Endodermal cell (in vitro differentiated cells): Measurements from ENCODE around the gene PUS3. TPM values are rescaled to one million over a fixed set of nuclear protein-coding genes. Genes with fewer than 3 reads are reported as not detected.
A peak's percentile ranks its signal among the peaks of the same experiment; 100 is the strongest.

ENCODE experiments used
- DNase-seq: peaks from one replicate; pipeline ENCODE4 v3.0.0-alpha.2; 2017
- H3K27ac ChIP-seq: 2 replicates; pipeline ENCODE4 v1.5.1; 2013; ENCODE audit warnings: mild to moderate bottlenecking, low read depth, low read length, moderate library complexity
- H3K27me3 ChIP-seq: 2 replicates; pipeline ENCODE4 v1.6.1; 2013; ENCODE audit warnings: mild to moderate bottlenecking, low read length, moderate library complexity; ENCODE audit not compliant: insufficient read depth, control insufficient read depth, poor library complexity, severe bottlenecking
- H3K36me3 ChIP-seq: 2 replicates; pipeline ENCODE4 v1.7.0; 2013; ENCODE audit warnings: mild to moderate bottlenecking, low read length, moderate library complexity; ENCODE audit not compliant: control insufficient read depth, insufficient read depth
- H3K4me1 ChIP-seq: one replicate; pipeline ENCODE4 v1.7.0; 2013; ENCODE audit warnings: low read length; ENCODE audit not compliant: control insufficient read depth, insufficient read depth
- H3K4me3 ChIP-seq: 2 replicates; pipeline ENCODE4 v1.5.1; 2013; ENCODE audit warnings: mild to moderate bottlenecking, low read length, moderate library complexity
- H3K9ac ChIP-seq: 2 replicates; pipeline ENCODE4 v1.6.1; 2013; ENCODE audit warnings: mild to moderate bottlenecking, low read length, moderate library complexity; ENCODE audit not compliant: poor library complexity, severe bottlenecking; ENCODE audit errors: extremely low read depth
- H3K9me3 ChIP-seq: 2 replicates; pipeline ENCODE4 v1.6.1; 2013; ENCODE audit warnings: mild to moderate bottlenecking, low read length, moderate library complexity; ENCODE audit not compliant: control insufficient read depth
- H3K27ac Mint-ChIP-seq: 2 replicates; pipeline ENCODE4 v1.8.0; 2020; ENCODE audit warnings: mixed read lengths
- H3K27me3 Mint-ChIP-seq: 2 replicates; pipeline ENCODE4 v1.8.0; 2021; ENCODE audit warnings: mild to moderate bottlenecking, mixed read lengths; ENCODE audit not compliant: insufficient read depth
- H3K36me3 Mint-ChIP-seq: 2 replicates; pipeline ENCODE4 v1.8.0; 2020; ENCODE audit warnings: low read depth, mixed read lengths
- H3K4me1 Mint-ChIP-seq: 2 replicates; pipeline ENCODE4 v1.8.0; 2020; ENCODE audit warnings: mixed read lengths
- H3K4me3 Mint-ChIP-seq: 2 replicates; pipeline ENCODE4 v1.8.0; 2020; ENCODE audit warnings: mild to moderate bottlenecking, moderate library complexity, mixed read lengths
- H3K9me3 Mint-ChIP-seq: 2 replicates; pipeline ENCODE4 v1.8.0; 2020; ENCODE audit warnings: mild to moderate bottlenecking, mixed read lengths
- CTCF ChIP-seq: fragments of 200-600 bp; sonication (generic); conservative IDR thresholded peaks from 2 replicates; pipeline ENCODE4 v1.5.0; 2021; ENCODE audit warnings: antibody characterized with exemption, mild to moderate bottlenecking
- WGBS, 2 experiments: methylation state at CpG; one replicate each; pipeline versions ENCODE4 v1.1.5 to v1.1.7; 2013; ENCODE audit warnings: missing lambda C conversion rate in 2 of 2, mixed read lengths in 1 of 2; ENCODE audit not compliant: insufficient coverage in 1 of 2, insufficient read length in 1 of 2; 5-methylcytosine and 5-hydroxymethylcytosine counted together
- total RNA-seq, 2 donors: library from RNA; stranded (reverse); fragmentation: NEBNext Ultra II Directional in 1 of 2; extraction: Animal tissue kit (Norgen Biotek cat#: 25700) in 1 of 2; gene quantifications; 2 replicates in 1 of 2; 3 replicates in 1 of 2; pipeline ENCODE4 v1.2.1, GENCODE V29; 2021

Gene PUS3
- total RNA-seq, 2 donors from 2014 or later = 12.6 to 13.7 TPM

DNA sequence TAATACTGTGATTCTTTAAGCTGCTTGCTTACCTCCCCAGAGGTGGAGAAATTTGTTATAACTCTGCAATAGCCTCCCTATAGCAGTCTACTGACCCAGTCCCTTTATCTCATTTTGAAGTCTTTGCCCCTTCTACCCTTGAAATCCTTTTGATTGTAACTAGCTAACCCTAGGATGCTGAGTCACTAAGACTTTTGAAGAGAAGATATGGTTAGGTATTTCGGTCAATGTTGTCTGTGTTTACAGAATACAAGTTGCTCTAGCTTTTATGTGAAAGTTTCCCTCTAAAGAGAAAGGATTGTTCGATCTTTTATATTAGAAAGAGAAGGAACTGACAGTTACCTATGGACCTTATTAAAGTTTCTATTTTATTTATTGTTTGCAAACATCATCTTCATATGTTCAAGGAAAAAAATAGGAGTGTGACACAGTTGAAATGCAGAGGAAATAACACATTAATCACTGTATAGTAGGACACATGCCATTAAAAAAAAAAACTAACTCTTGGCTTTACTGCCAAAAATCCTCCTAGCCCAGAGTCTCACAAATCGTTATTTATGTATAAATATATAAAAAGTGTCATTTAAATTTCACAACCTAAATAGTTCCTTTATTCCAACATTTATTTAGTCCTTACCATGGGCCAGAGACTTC, 12.4 kb downstream of the PUS3 start:
- no peak for DNase-seq
- peak overlapping the region; percentile 56 for H3K27ac Mint-ChIP-seq
- peaks cover 11% of the 10 kb centered on the region for H3K4me1 Mint-ChIP-seq
- peaks cover 14% of the 10 kb centered on the region for H3K27me3 Mint-ChIP-seq
- Histone ChIP-seq H3K4me1 (peaks cover 3% of the 10 kb centered on the region), H3K4me3 (no peak overlapping the region), H3K9ac (no peak overlapping the region), H3K36me3 (peaks cover 36% of the 10 kb centered on the region), H3K9me3 (no peaks in the 10 kb centered on the region), H3K27me3 (no peaks in the 10 kb centered on the region), H3K27ac (no peak overlapping the region)
- peaks cover 16% of the 10 kb centered on the region for H3K9me3 Mint-ChIP-seq
- peaks cover 27% of the 10 kb centered on the region for H3K36me3 Mint-ChIP-seq
- H3K4me3 Mint-ChIP-seq = no peak overlapping the region
- 60 to 81% methylated on average over 1 to 2 of the region's 3 CpGs for WGBS, 2 experiments
- no peak for TF ChIP-seq CTCF

GRCh38 chr11:125887373-125888324, 15.4 kb downstream of the PUS3 start, which contains the start of gene HYLS1:
HYLS1 (plus strand) TSS chr11:125887668; CDS start chr11:125899369, 11,701 bp downstream.
- H3K4me3 Mint-ChIP-seq = peak within 1 kb of the TSS; percentile 65
- peaks cover 7% of the 10 kb centered on the region for H3K4me1 Mint-ChIP-seq
- peak within 1 kb of the TSS; percentile 79 for H3K9ac ChIP-seq
- peak within 1 kb of the TSS; percentile 55 for H3K27ac ChIP-seq
- peak within 1 kb of the TSS; percentile 84 for H3K4me3 ChIP-seq
- H3K4me1 ChIP-seq = peaks cover 3% of the 10 kb centered on the region
- WGBS, 2 experiments = 10 to 12% methylated on average over 28 to 91 of the region's 91 CpGs
- peak; percentile 98 for DNase-seq
- H3K27ac Mint-ChIP-seq = peak within 1 kb of the TSS; percentile 76
- peaks cover 20% of the 10 kb centered on the region for H3K9me3 Mint-ChIP-seq
- no peaks in the 10 kb centered on the region for H3K9me3 ChIP-seq
- H3K27me3 ChIP-seq = no peaks in the 10 kb centered on the region
- H3K36me3 ChIP-seq = peaks cover 7% of the 10 kb centered on the region
- TF ChIP-seq CTCF = peak; percentile 49
- H3K27me3 Mint-ChIP-seq = peaks cover 14% of the 10 kb centered on the region
- peaks cover 5% of the 10 kb centered on the region for H3K36me3 Mint-ChIP-seq

DNA sequence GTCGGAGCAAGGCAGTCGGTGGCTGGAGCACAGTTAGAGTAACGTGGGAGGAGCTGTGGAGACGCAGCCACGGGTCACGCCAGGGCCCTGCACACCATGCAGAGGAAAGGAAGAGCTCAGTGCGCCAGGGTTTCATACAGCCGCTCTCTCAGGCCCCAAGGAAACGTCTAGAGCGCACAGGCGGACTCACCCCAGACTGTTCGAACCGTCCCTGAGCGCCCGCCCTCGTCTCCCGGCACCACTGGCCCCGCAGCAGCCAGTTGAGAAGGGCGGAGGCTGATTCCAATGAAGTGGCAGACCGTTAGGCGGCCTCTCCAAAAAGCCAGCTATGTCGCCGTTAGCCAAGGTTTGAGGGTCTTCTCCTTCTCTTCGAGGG, 16.0 kb downstream of the PUS3 start:
- 94 to 96% methylated on average over 22 to 24 of the region's 24 CpGs for WGBS, 2 experiments
- TF ChIP-seq CTCF = no peak
- peaks cover 20% of the 10 kb centered on the region for H3K9me3 Mint-ChIP-seq

More for the DNA sequence above, 16.0 kb downstream of the PUS3 start:
- Histone ChIP-seq H3K27me3 (no peaks in the 10 kb centered on the region), H3K4me3 (peak overlapping the region; percentile 84), H3K27ac (no peak overlapping the region), H3K36me3 (peaks cover 6% of the 10 kb centered on the region), H3K4me1 (peaks cover 3% of the 10 kb centered on the region), H3K9me3 (no peaks in the 10 kb centered on the region), H3K9ac (no peak overlapping the region)
- H3K4me3 Mint-ChIP-seq = peak overlapping the region; percentile 65
- H3K27ac Mint-ChIP-seq = no peak overlapping the region
- peaks cover 7% of the 10 kb centered on the region for H3K4me1 Mint-ChIP-seq
- peaks cover 2% of the 10 kb centered on the region for H3K36me3 Mint-ChIP-seq
- H3K27me3 Mint-ChIP-seq = peaks cover 14% of the 10 kb centered on the region
- DNase-seq = peak; percentile 73
